Measurements from ENCODE around the gene SPAG6.

Gene SPAG6

GRCh38 chr10:22333167-22333974 is 11.9 kb upstream of the SPAG6 start:
- no peak overlapping the region for H3K4me3 ChIP-seq (ENCODE audit: insufficient read depth, low read depth, low read length)
- no peaks in the 10 kb centered on the region for H3K9me3 ChIP-seq (ENCODE audit: control insufficient read depth, low read length)
- peaks cover 77% of the 10 kb centered on the region for H3K27me3 ChIP-seq (ENCODE audit: control insufficient read depth, insufficient read depth, low read length, poor library complexity, severe bottlenecking)
- peaks cover 10% of the 10 kb centered on the region for H3K4me1 ChIP-seq (ENCODE audit: control insufficient read depth, insufficient read depth, low read length)
- 10% methylated on average over 24 to 25 of the region's 25 CpGs for WGBS, 2 experiments
- H3K27ac ChIP-seq (ENCODE audit: insufficient read depth, low read depth, low read length, poor library complexity, severe bottlenecking): no peak overlapping the region
- peaks cover 9% of the 10 kb centered on the region for H3K36me3 ChIP-seq (ENCODE audit: control insufficient read depth, insufficient read depth, low read length)

GRCh38 chr10:22333975-22334282 is 11.4 kb upstream of the SPAG6 start:
- H3K27me3 ChIP-seq (ENCODE audit: control insufficient read depth, insufficient read depth, low read length, poor library complexity, severe bottlenecking): peaks cover 83% of the 10 kb centered on the region
- H3K27ac ChIP-seq (ENCODE audit: insufficient read depth, low read depth, low read length, poor library complexity, severe bottlenecking): no peak overlapping the region
- no peaks in the 10 kb centered on the region for H3K9me3 ChIP-seq (ENCODE audit: control insufficient read depth, low read length)
- 5 to 7% methylated on average over 16 of the region's 16 CpGs for WGBS, 2 experiments
- H3K4me1 ChIP-seq (ENCODE audit: control insufficient read depth, insufficient read depth, low read length): peaks cover 10% of the 10 kb centered on the region
- H3K36me3 ChIP-seq (ENCODE audit: control insufficient read depth, insufficient read depth, low read length): peaks cover 9% of the 10 kb centered on the region
- H3K4me3 ChIP-seq (ENCODE audit: insufficient read depth, low read depth, low read length): no peak overlapping the region

- no peaks in the 10 kb centered on the region for H3K9me3 ChIP-seq (ENCODE audit: control insufficient read depth, low read length)
- H3K27ac ChIP-seq (ENCODE audit: insufficient read depth, low read depth, low read length, poor library complexity, severe bottlenecking): no peak overlapping the region
- no peak overlapping the region for H3K4me3 ChIP-seq (ENCODE audit: insufficient read depth, low read depth, low read length)
- WGBS, 2 experiments: 1% methylated on average over 73 of the region's 73 CpGs
- H3K4me1 ChIP-seq (ENCODE audit: control insufficient read depth, insufficient read depth, low read length): peaks cover 10% of the 10 kb centered on the region
- H3K36me3 ChIP-seq (ENCODE audit: control insufficient read depth, insufficient read depth, low read length): peaks cover 4% of the 10 kb centered on the region
- H3K27me3 ChIP-seq (ENCODE audit: control insufficient read depth, insufficient read depth, low read length, poor library complexity, severe bottlenecking): peaks cover 90% of the 10 kb centered on the region
Measured at GRCh38 chr10:22334414-22335172, 10.7 kb upstream of the SPAG6 start.

- Histone ChIP-seq H3K4me1 (ENCODE audit: control insufficient read depth, insufficient read depth, low read length) (peaks cover 10% of the 10 kb centered on the region), H3K9me3 (ENCODE audit: control insufficient read depth, low read length) (no peaks in the 10 kb centered on the region), H3K4me3 (ENCODE audit: insufficient read depth, low read depth, low read length) (peak overlapping the region; percentile 18), H3K27ac (ENCODE audit: insufficient read depth, low read depth, low read length, poor library complexity, severe bottlenecking) (no peak overlapping the region), H3K27me3 (ENCODE audit: control insufficient read depth, insufficient read depth, low read length, poor library complexity, severe bottlenecking) (peaks cover 97% of the 10 kb centered on the region), H3K36me3 (ENCODE audit: control insufficient read depth, insufficient read depth, low read length) (no peaks in the 10 kb centered on the region)
- WGBS, 2 experiments: 1 to 2% methylated on average over 71 of the region's 71 CpGs
Measured at GRCh38 chr10:22335173-22335933, 9.9 kb upstream of the SPAG6 start.

GRCh38 chr10:22338185-22338900 is 7.0 kb upstream of the SPAG6 start:
- WGBS, 2 experiments: 5 to 12% methylated on average over 7 to 9 of the region's 9 CpGs
- H3K4me1 ChIP-seq (ENCODE audit: control insufficient read depth, insufficient read depth, low read length): peaks cover 18% of the 10 kb centered on the region
- H3K27me3 ChIP-seq (ENCODE audit: control insufficient read depth, insufficient read depth, low read length, poor library complexity, severe bottlenecking): peaks cover 100% of the 10 kb centered on the region
- no peak overlapping the region for H3K27ac ChIP-seq (ENCODE audit: insufficient read depth, low read depth, low read length, poor library complexity, severe bottlenecking)
- H3K36me3 ChIP-seq (ENCODE audit: control insufficient read depth, insufficient read depth, low read length): no peaks in the 10 kb centered on the region
- H3K4me3 ChIP-seq (ENCODE audit: insufficient read depth, low read depth, low read length): no peak overlapping the region
- H3K9me3 ChIP-seq (ENCODE audit: control insufficient read depth, low read length): no peaks in the 10 kb centered on the region

- Histone ChIP-seq H3K27me3 (ENCODE audit: control insufficient read depth, insufficient read depth, low read length, poor library complexity, severe bottlenecking) (peaks cover 100% of the 10 kb centered on the region), H3K4me3 (ENCODE audit: insufficient read depth, low read depth, low read length) (no peak overlapping the region), H3K27ac (ENCODE audit: insufficient read depth, low read depth, low read length, poor library complexity, severe bottlenecking) (no peak overlapping the region), H3K9me3 (ENCODE audit: control insufficient read depth, low read length) (no peaks in the 10 kb centered on the region), H3K4me1 (ENCODE audit: control insufficient read depth, insufficient read depth, low read length) (peaks cover 18% of the 10 kb centered on the region), H3K36me3 (ENCODE audit: control insufficient read depth, insufficient read depth, low read length) (no peaks in the 10 kb centered on the region)
Measured at GRCh38 chr10:22338931-22339330, 6.4 kb upstream of the SPAG6 start.

GRCh38 chr10:22339761-22340328 is 5.5 kb upstream of the SPAG6 start:
- Histone ChIP-seq H3K36me3 (ENCODE audit: control insufficient read depth, insufficient read depth, low read length) (no peaks in the 10 kb centered on the region), H3K27ac (ENCODE audit: insufficient read depth, low read depth, low read length, poor library complexity, severe bottlenecking) (no peak overlapping the region), H3K9me3 (ENCODE audit: control insufficient read depth, low read length) (no peaks in the 10 kb centered on the region), H3K4me3 (ENCODE audit: insufficient read depth, low read depth, low read length) (peak overlapping the region; percentile 64), H3K4me1 (ENCODE audit: control insufficient read depth, insufficient read depth, low read length) (peaks cover 18% of the 10 kb centered on the region), H3K27me3 (ENCODE audit: control insufficient read depth, insufficient read depth, low read length, poor library complexity, severe bottlenecking) (peaks cover 100% of the 10 kb centered on the region)
- WGBS, 2 experiments: 1 to 5% methylated on average over 12 of the region's 13 CpGs

- Histone ChIP-seq H3K27ac (ENCODE audit: insufficient read depth, low read depth, low read length, poor library complexity, severe bottlenecking) (no peak overlapping the region), H3K36me3 (ENCODE audit: control insufficient read depth, insufficient read depth, low read length) (no peaks in the 10 kb centered on the region), H3K27me3 (ENCODE audit: control insufficient read depth, insufficient read depth, low read length, poor library complexity, severe bottlenecking) (peaks cover 100% of the 10 kb centered on the region), H3K4me1 (ENCODE audit: control insufficient read depth, insufficient read depth, low read length) (peaks cover 18% of the 10 kb centered on the region), H3K9me3 (ENCODE audit: control insufficient read depth, low read length) (no peaks in the 10 kb centered on the region), H3K4me3 (ENCODE audit: insufficient read depth, low read depth, low read length) (peak overlapping the region; percentile 64)
- 0% methylated on average over 98 of the region's 98 CpGs for WGBS, 2 experiments
Measured at GRCh38 chr10:22340329-22341189, 4.7 kb upstream of the SPAG6 start.

Measured in ectodermal cell (in vitro differentiated cells).